NCI-H128 (cell line): ENCODE measurements around the gene SCRG1.

Experiments
- DNase-seq: peaks from one replicate; lab custom pipeline; 2025; ENCODE audit not compliant: unreplicated experiment; lab: John Stamatoyannopoulos, UW

SCRG1 gene

GRCh38 chr4:173365359-173365996, 33.4 kb downstream of the SCRG1 start:
- no peak for DNase-seq

- DNase-seq = no peak
Observed at GRCh38 chr4:173362666-173363065, 36.2 kb downstream of the SCRG1 start.

- DNase-seq = no peak
Observed at GRCh38 chr4:173360587-173361221, 38.2 kb downstream of the SCRG1 start.

GRCh38 chr4:173357939-173358338, 41.0 kb downstream of the SCRG1 start:
- no peak for DNase-seq

- DNase-seq = no peak
Observed at GRCh38 chr4:173347467-173347866, 51.4 kb downstream of the SCRG1 start.

GRCh38 chr4:173346074-173346473, 52.8 kb downstream of the SCRG1 start:
- no peak for DNase-seq

- DNase-seq = no peak
Observed at GRCh38 chr4:173345648-173346047, 53.3 kb downstream of the SCRG1 start.

DNA sequence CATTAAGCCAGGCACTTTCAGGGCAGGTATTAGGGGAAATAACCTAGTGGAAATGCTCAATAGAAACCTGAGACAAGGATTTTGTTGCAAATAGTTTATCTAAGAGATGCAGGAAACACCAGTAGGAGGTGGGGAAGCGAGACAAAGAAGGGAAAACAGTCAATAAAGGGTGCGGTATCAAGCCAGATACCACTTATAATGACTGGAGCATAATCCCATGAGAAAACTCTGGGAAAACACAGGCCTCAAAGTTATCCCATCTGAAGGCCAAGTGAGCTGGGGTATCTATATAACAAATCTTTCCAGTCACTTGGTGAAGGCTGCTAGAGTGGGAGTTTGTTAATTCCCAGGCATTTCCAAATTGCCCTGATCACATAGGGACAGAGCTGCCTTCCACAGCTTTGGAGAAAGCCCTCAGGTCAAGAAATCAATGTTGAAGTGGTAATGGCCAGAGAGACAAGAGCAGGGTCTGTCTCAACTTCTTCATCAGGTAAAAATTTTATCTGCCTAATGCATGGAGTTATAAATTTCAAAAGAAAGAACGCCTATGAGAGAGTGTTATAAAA, 55.0 kb downstream of the SCRG1 start:
- no peak for DNase-seq

- no peak for DNase-seq
Observed at GRCh38 chr4:173337463-173337862, 61.5 kb downstream of the SCRG1 start.

GRCh38 chr4:173334891-173335752, 63.8 kb downstream of the SCRG1 start:
- peak; percentile 51 for DNase-seq
